H1 (cell line): ENCODE measurements around the gene SCN1B. TPM values are rescaled to one million over a fixed set of nuclear protein-coding genes. Genes with fewer than 3 reads are reported as not detected.

Experiments used
- CTCF ChIA-PET: fragments of 300-600 bp; sonication (Branson Sonifier 250); formaldehyde crosslinking; loops from one replicate; lab custom pipeline; 2021; ENCODE audit not compliant: partially characterized antibody; lab: Charles Lee
- POLR2A ChIA-PET: fragments of 300-600 bp; sonication (Branson Sonifier 250); formaldehyde crosslinking; loops from one replicate; lab custom pipeline; 2021; ENCODE audit warnings: inconsistent platforms; ENCODE audit not compliant: partially characterized antibody; lab: Charles Lee
- DNase-seq, 2 experiments: peaks; one replicate each; pipeline versions ENCODE4 v3.0.0 to v3.0.0-alpha.2; 2010 to 2022; ENCODE audit warnings: low spot score in 2 of 2, low read depth in 1 of 2, mixed read lengths in 1 of 2
- FAIRE-seq: peaks from 2 replicates; lab custom pipeline; 2011; peaks lifted over from hg19 to GRCh38; lab: Jason Lieb, UNC
- H2AFZ ChIP-seq: 2 replicates; pipeline ENCODE4 v1.8.1; 2012; ENCODE audit warnings: low read length, inconsistent platforms
- H2AK5ac ChIP-seq: 2 replicates; pipeline ENCODE4 v1.6.1; 2013; ENCODE audit warnings: low read depth, low read length
- H2BK120ac ChIP-seq: replicated peaks from 2 replicates; pipeline ENCODE3; 2013; ENCODE audit warnings: low read depth, low read length, inconsistent platforms
- H2BK12ac ChIP-seq: 2 replicates; pipeline ENCODE4 v1.6.1; 2013; ENCODE audit warnings: low read depth, low read length
- H2BK15ac ChIP-seq: 2 replicates; pipeline ENCODE4 v1.6.1; 2013; ENCODE audit warnings: low read length
- H2BK20ac ChIP-seq: 2 replicates; pipeline ENCODE4 v1.6.1; 2013; ENCODE audit warnings: low read length
- H2BK5ac ChIP-seq: 2 replicates; pipeline ENCODE4 v1.6.1; 2013; ENCODE audit warnings: low read depth, low read length
- H3K14ac ChIP-seq: 2 replicates; pipeline ENCODE4 v1.6.1; 2013; ENCODE audit warnings: inconsistent platforms; ENCODE audit not compliant: insufficient read length
- H3K18ac ChIP-seq: 2 replicates; pipeline ENCODE4 v1.6.1; 2013; ENCODE audit warnings: low read length; ENCODE audit errors: extremely low read depth
- H3K23ac ChIP-seq: 2 replicates; pipeline ENCODE4 v1.6.1; 2013; ENCODE audit warnings: inconsistent platforms; ENCODE audit not compliant: insufficient read length
- H3K23me2 ChIP-seq: 2 replicates; pipeline ENCODE4 v1.6.1; 2013; ENCODE audit warnings: low read depth, low read length
- H3K27ac ChIP-seq: 2 replicates; pipeline ENCODE4 v1.6.1; 2011; ENCODE audit warnings: low read depth, low read length, inconsistent platforms
- H3K27me3 ChIP-seq, 4 experiments: replicated peaks in 1 of 4; 1 replicate in 1 of 4; 2 replicates in 3 of 4; pipeline versions ENCODE4 v1.6.1 to v1.8.1; 2011 to 2013; ENCODE audit warnings: low read length in 3 of 4, mild to moderate bottlenecking in 3 of 4, inconsistent platforms in 2 of 4, mixed read lengths in 2 of 4, moderate library complexity in 1 of 4; ENCODE audit not compliant: control insufficient read depth in 3 of 4, insufficient read depth in 3 of 4; ENCODE audit errors: extremely low read depth in 1 of 4
- H3K36me3 ChIP-seq, 4 experiments: 2 replicates each; pipeline versions ENCODE4 v1.6.1 to v1.8.1; 2011 to 2013; ENCODE audit warnings: mild to moderate bottlenecking in 4 of 4, low read length in 3 of 4, moderate library complexity in 2 of 4, control low read depth in 1 of 4, inconsistent platforms in 1 of 4; ENCODE audit not compliant: insufficient read depth in 4 of 4, control insufficient read depth in 2 of 4
- H3K4ac ChIP-seq: replicated peaks from 2 replicates; pipeline ENCODE3; 2013; ENCODE audit warnings: low read length, low read depth, mixed read lengths, inconsistent platforms; ENCODE audit not compliant: insufficient read length
- H3K4me1 ChIP-seq, 4 experiments: replicated peaks in 1 of 4; 1 replicate in 1 of 4; 2 replicates in 3 of 4; pipeline versions ENCODE4 v1.6.1 to v1.8.1; 2011 to 2013; ENCODE audit warnings: low read length in 3 of 4, inconsistent platforms in 2 of 4, mixed read lengths in 1 of 4; ENCODE audit not compliant: insufficient read depth in 4 of 4, control insufficient read depth in 3 of 4
- H3K4me2 ChIP-seq, 2 experiments: 2 replicates each; pipeline versions ENCODE4 v1.6.1 to v1.8.1; 2011 to 2013; ENCODE audit warnings: low read depth in 2 of 2, low read length in 2 of 2, control low read depth in 1 of 2, inconsistent platforms in 1 of 2, mild to moderate bottlenecking in 1 of 2; ENCODE audit not compliant: insufficient read depth in 1 of 2
- H3K4me3 ChIP-seq, 4 experiments: fragments of 200-600, 300-600 bp in 1 of 4; sonication (generic), shearing (Covaris generic), sonication (Bioruptor Twin) in 1 of 4; 2 replicates each; pipeline versions ENCODE4 v1.5.1 to v1.8.1; 2011 to 2016; ENCODE audit warnings: low read length in 4 of 4, low read depth in 3 of 4, control low read depth in 2 of 4, inconsistent platforms in 2 of 4, mild to moderate bottlenecking in 2 of 4, mixed read lengths in 1 of 4, moderate library complexity in 1 of 4; ENCODE audit not compliant: insufficient read depth in 2 of 4; ENCODE audit errors: extremely low read depth in 1 of 4
- H3K56ac ChIP-seq: replicated peaks from 2 replicates; pipeline ENCODE3; 2013; ENCODE audit warnings: low read depth, mild to moderate bottlenecking, mixed read lengths, low read length, inconsistent platforms; ENCODE audit not compliant: insufficient read length
- H3K79me1 ChIP-seq: 2 replicates; pipeline ENCODE4 v1.6.1; 2013; ENCODE audit warnings: low read depth, low read length, control low read depth
- H3K79me2 ChIP-seq, 2 experiments: 2 replicates each; pipeline versions ENCODE4 v1.6.1 to v1.8.1; 2012 to 2013; ENCODE audit warnings: low read length in 2 of 2, mild to moderate bottlenecking in 2 of 2, inconsistent platforms in 1 of 2; ENCODE audit not compliant: insufficient read depth in 2 of 2, control insufficient read depth in 1 of 2
- H3K9ac ChIP-seq, 4 experiments: replicated peaks in 1 of 4; 1 replicate in 1 of 4; 2 replicates in 3 of 4; pipeline versions ENCODE4 v1.6.1 to v1.8.1; 2011 to 2013; ENCODE audit warnings: low read depth in 3 of 4, low read length in 3 of 4, control low read depth in 2 of 4, mild to moderate bottlenecking in 2 of 4, moderate library complexity in 2 of 4, inconsistent platforms in 1 of 4; ENCODE audit errors: extremely low read depth in 1 of 4
- H3K9me3 ChIP-seq, 2 experiments: 2 replicates each; pipeline versions ENCODE4 v1.6.1 to v1.8.1; 2012 to 2013; ENCODE audit warnings: mild to moderate bottlenecking in 2 of 2, moderate library complexity in 2 of 2, control low read depth in 1 of 2, inconsistent platforms in 1 of 2, low read depth in 1 of 2, low read length in 1 of 2, mixed read lengths in 1 of 2; ENCODE audit not compliant: insufficient read depth in 2 of 2
- H4K20me1 ChIP-seq, 2 experiments: replicated peaks in 1 of 2; 2 replicates each; pipeline versions ENCODE3 to v1.8.1; 2011 to 2013; ENCODE audit warnings: inconsistent platforms in 2 of 2, low read length in 2 of 2, mild to moderate bottlenecking in 1 of 2; ENCODE audit not compliant: insufficient read depth in 2 of 2, control insufficient read depth in 1 of 2
- H4K5ac ChIP-seq: 2 replicates; pipeline ENCODE4 v1.6.1; 2013; ENCODE audit warnings: low read length, low read depth, mixed read lengths, inconsistent platforms; ENCODE audit not compliant: insufficient read length
- H4K8ac ChIP-seq: 2 replicates; pipeline ENCODE4 v1.8.0; 2013; ENCODE audit warnings: mild to moderate bottlenecking, moderate library complexity, low read length, inconsistent platforms; ENCODE audit not compliant: insufficient read depth; ENCODE audit errors: extremely low read depth
- H4K91ac ChIP-seq: replicated peaks from 2 replicates; pipeline ENCODE3; 2013; ENCODE audit warnings: low read length, mixed read lengths, inconsistent platforms; ENCODE audit not compliant: insufficient read length
- CEBPB ChIP-seq: IDR thresholded peaks from 2 replicates; pipeline ENCODE4 v1.6.1; 2012; ENCODE audit warnings: low read depth, low read length
- CHD2 ChIP-seq: IDR thresholded peaks from 2 replicates; pipeline ENCODE4 v1.6.1; 2012; ENCODE audit warnings: low read length, improper control_type of control experiment
- MAX ChIP-seq: IDR thresholded peaks from 2 replicates; pipeline ENCODE4 v1.6.1; 2012; ENCODE audit warnings: inconsistent platforms
- RFX5 ChIP-seq: IDR thresholded peaks from 2 replicates; pipeline ENCODE4 v1.6.1; 2011; ENCODE audit warnings: low read depth, low read length, improper control_type of control experiment, borderline replicate concordance
- RXRA ChIP-seq: IDR thresholded peaks from 2 replicates; pipeline ENCODE4 v1.6.1; 2011; ENCODE audit warnings: low read depth, mild to moderate bottlenecking, low read length, moderate library complexity; ENCODE audit not compliant: insufficient read depth
- SIRT6 ChIP-seq: IDR thresholded peaks from one replicate; pipeline ENCODE4 v1.7.1; 2012; ENCODE audit warnings: low read length, inconsistent platforms
- SP4 ChIP-seq: IDR thresholded peaks from 2 replicates; pipeline ENCODE4 v1.6.1; 2012; ENCODE audit warnings: low read length, inconsistent platforms
- TCF12 ChIP-seq: IDR thresholded peaks from 2 replicates; pipeline ENCODE4 v1.6.1; 2011; ENCODE audit warnings: low read depth, mild to moderate bottlenecking, low read length
- WGBS, 2 experiments: shearing (Covaris generic) in 1 of 2; methylation state at CpG; one replicate each; pipeline versions ENCODE4 v1.1.6 to v1.1.7; 2013 to 2015; ENCODE audit warnings: low lambda C conversion rate in 2 of 2, mixed read lengths in 2 of 2, inconsistent platforms in 1 of 2, low coverage in 1 of 2, missing lambda C conversion rate in 1 of 2; ENCODE audit not compliant: insufficient replicate concordance in 2 of 2, insufficient coverage in 1 of 2, insufficient read length in 1 of 2; ENCODE audit errors: extremely low coverage in 1 of 2, missing lambda C conversion rate in 1 of 2; 5-methylcytosine and 5-hydroxymethylcytosine counted together
- polyA plus RNA-seq, 7 experiments: library from polyadenylated mRNA; depleted of rRNA in 3 of 7; stranded (reverse) in 5 of 7; unstranded in 2 of 7; fragments of >200 nt in 5 of 7; fragments of 200-250 nt in 2 of 7; gene quantifications; 1 replicate in 5 of 7; 2 replicates in 1 of 7; 4 replicates in 1 of 7; pipeline versions ENCODE4 v1.2.1 to v1.2.3, GENCODE V29; 2011 to 2013; ENCODE audit warnings: missing spikeins in 2 of 7, mixed read lengths in 2 of 7
- total RNA-seq: library from RNA; stranded (reverse); fragmentation: NEBNext Ultra II Directional; extraction: Animal tissue kit (Norgen Biotek cat#: 25700); gene quantifications from 2 replicates; pipeline ENCODE4 v1.2.1, GENCODE V29; 2021
- TF ChIP-seq, protein P1 (sequence below): IDR thresholded peaks from 2 replicates; pipeline ENCODE4 v1.6.1; 2012; ENCODE audit warnings: low read length, inconsistent platforms

SCN1B gene
- total and polyA plus RNA-seq, 2 of the 8 experiments (the other 6 are each of a cell fraction or from before 2014, with no cell fraction given), result 3.1 to 3.5 TPM

DNA sequence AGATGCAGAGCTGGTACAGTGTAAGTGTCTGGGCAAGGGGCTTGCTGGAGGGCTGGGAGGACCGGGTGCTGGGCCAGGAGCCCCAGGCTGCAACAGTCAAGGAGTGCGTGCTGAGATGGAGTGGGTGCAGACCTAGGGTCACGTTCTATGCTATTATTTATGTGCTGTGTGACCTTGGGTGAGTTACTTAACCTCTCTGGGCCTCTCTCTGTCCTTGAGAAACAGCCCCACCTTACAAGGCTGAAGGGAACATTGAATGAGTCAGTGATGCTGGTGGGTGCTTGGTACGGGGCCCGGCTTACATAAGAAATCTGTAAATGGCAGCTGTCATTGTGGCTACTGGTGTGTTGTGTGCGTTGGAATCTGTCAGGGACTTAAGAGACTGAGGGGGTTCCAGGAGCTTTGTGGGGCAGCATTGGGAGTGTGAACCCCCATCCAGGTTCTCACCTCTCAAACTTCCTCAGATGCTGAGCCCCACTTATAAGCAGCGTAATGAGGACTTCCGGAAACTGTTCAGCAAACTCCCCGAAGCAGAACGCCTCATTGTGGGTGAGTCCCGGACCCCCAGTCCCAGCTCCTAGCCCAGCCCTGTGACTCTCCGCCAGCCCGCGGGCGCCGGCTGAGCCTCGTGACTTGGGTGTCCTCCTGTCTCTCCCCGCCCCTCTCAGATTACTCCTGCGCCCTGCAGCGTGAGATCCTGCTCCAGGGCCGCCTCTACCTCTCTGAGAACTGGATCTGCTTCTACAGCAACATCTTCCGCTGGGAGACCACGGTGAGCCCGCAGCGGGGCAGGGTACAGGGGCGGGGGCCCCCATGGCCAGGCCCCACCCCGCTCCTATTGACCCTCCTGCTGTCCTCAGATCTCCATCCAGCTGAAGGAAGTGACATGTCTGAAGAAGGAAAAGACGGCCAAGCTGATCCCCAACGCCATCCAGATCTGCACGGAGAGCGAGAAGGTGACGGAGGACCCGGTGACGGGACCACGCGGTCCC is 20.6 kb upstream of the SCN1B start:
- H4K91ac ChIP-seq, result no peak overlapping the region
- peaks cover 32 to 64% (median 52%) of the 10 kb centered on the region in 4 experiments for H3K36me3 ChIP-seq
- 86% methylated on average over 27 of the region's 36 CpGs; no CpG with 5 or more reads in 1 of the 2 experiments for whole genome bisulfite sequencing, 2 experiments
- no peaks in the 10 kb centered on the region for H3K27me3 ChIP-seq
- H3K23me2 ChIP-seq, result no peaks in the 10 kb centered on the region
- no peak overlapping the region for H3K18ac ChIP-seq
- no peak overlapping the region for H3K27ac ChIP-seq
- H3K14ac ChIP-seq, result no peak overlapping the region
- H2BK15ac ChIP-seq, result no peak overlapping the region
- H2BK20ac ChIP-seq, result no peak overlapping the region
- no peak for FAIRE-seq
- no peak overlapping the region for H2AFZ ChIP-seq
- H3K4me2 ChIP-seq, result no peak overlapping the region
- H3K79me2 ChIP-seq, result peaks cover 2 to 29% of the 10 kb centered on the region in 2 experiments; a peak in 3 of 4 replicates
- H4K5ac ChIP-seq, result no peak overlapping the region
- H3K9ac ChIP-seq, result no peak overlapping the region
- H2AK5ac ChIP-seq, result no peak overlapping the region
- H2BK120ac ChIP-seq, result no peak overlapping the region
- no peak overlapping the region for H3K23ac ChIP-seq
- no peak overlapping the region for H3K4ac ChIP-seq
- H4K20me1 ChIP-seq, result peaks cover 14 to 28% of the 10 kb centered on the region in 2 experiments
- no peak overlapping the region for H2BK12ac ChIP-seq
- ChIA-PET CTCF (interaction anchor here (0.6 to 12.2 kb wide), 6 partner anchors 8 to 171 kb away, joined by 3 to 174 read pairs (median 4); no protein-coding TSS in a partner anchor), POLR2A (interaction anchor here (0.6 to 24.8 kb wide), 7 partner anchors 5 to 790 kb away, joined by 3 to 366 read pairs (median 4); partner anchors contain the start of genes GRAMD1A and SCN1B)
- H3K4me3 ChIP-seq, result no peak overlapping the region
- peak overlapping the region; percentile 53; the same call in 1 of the 2 replicates for H4K8ac ChIP-seq
- no peak overlapping the region for H3K56ac ChIP-seq
- peaks cover 8% of the 10 kb centered on the region for H3K79me1 ChIP-seq
- no peak overlapping the region for H2BK5ac ChIP-seq
- DNase-seq, result no peak
- H3K9me3 ChIP-seq, result no peaks in the 10 kb centered on the region
- H3K4me1 ChIP-seq, result 0 out of 7 replicates have a peak, but pooled peaks cover 0 to under 1% (median 0%) of the 10 kb centered on the region in 4 experiments
- TF ChIP-seq SIRT6, result no peak
- no peak for TF ChIP-seq TCF12
- TF ChIP-seq CHD2, result no peak
- no peak for TF ChIP-seq CEBPB
- no peak for TF ChIP-seq SP4
- no peak for TF ChIP-seq RXRA
- no peak for TF ChIP-seq MAX
- TF ChIP-seq, protein P1, sequence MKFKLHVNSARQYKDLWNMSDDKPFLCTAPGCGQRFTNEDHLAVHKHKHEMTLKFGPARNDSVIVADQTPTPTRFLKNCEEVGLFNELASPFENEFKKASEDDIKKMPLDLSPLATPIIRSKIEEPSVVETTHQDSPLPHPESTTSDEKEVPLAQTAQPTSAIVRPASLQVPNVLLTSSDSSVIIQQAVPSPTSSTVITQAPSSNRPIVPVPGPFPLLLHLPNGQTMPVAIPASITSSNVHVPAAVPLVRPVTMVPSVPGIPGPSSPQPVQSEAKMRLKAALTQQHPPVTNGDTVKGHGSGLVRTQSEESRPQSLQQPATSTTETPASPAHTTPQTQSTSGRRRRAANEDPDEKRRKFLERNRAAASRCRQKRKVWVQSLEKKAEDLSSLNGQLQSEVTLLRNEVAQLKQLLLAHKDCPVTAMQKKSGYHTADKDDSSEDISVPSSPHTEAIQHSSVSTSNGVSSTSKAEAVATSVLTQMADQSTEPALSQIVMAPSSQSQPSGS, result no peak
- TF ChIP-seq RFX5, result no peak
